HG02884 (cell line): ENCODE measurements around the gene AGAP1.
"Not testable (repeated sequence)": the region's sequence is repeated elsewhere in the genome, so short reads cannot be mapped to it uniquely, and the experiment has no call there.

Experiments
- ATAC-seq: cut with Tn5 transposase; IDR thresholded peaks from one replicate; pipeline ENCODE4 v1.9.1; 2021; ENCODE audit warnings: mild to moderate bottlenecking, moderate library complexity; ENCODE audit not compliant: unreplicated experiment

The AGAP1 gene

GRCh38 chr2:235925250-235925919, 431.5 kb downstream of the AGAP1 start:
- no peak for ATAC-seq

GRCh38 chr2:235926229-235926628, 432.4 kb downstream of the AGAP1 start:
- no peak for ATAC-seq

DNA sequence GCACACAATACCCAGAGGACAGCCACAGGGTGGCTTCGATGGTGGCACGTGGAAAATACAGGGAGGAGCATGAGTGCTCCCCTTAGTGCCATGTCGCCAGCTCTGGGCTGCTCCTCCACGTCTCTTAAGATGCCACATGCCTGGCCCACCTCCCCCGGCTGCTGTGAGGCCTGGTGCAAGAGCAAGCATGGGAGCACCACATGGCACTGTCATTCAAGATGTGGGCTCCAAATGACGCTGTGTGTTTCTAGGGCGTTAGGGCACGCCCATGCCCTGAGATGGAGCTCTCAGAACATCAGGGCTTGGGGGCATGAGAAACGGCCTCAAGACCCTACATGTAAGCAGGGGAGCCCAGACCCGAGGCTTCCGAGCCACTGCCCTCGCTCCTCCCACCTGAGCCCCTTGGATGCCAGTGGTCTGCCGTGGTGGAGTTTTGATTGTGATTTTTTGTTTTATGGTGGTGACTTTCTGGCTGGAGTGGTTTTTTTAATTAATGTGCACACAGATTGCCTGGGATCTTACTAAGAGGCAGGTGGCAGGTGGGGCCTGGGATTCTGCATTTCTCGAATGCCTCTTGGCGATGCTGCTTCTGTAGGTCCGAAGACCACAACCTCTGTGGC, 435.0 kb downstream of the AGAP1 start:
- ATAC-seq, result no peak

GRCh38 chr2:235930701-235931100, 436.9 kb downstream of the AGAP1 start:
- no peak for ATAC-seq

- ATAC-seq, result no peak
Observed at GRCh38 chr2:235931676-235932075, 437.8 kb downstream of the AGAP1 start.

DNA sequence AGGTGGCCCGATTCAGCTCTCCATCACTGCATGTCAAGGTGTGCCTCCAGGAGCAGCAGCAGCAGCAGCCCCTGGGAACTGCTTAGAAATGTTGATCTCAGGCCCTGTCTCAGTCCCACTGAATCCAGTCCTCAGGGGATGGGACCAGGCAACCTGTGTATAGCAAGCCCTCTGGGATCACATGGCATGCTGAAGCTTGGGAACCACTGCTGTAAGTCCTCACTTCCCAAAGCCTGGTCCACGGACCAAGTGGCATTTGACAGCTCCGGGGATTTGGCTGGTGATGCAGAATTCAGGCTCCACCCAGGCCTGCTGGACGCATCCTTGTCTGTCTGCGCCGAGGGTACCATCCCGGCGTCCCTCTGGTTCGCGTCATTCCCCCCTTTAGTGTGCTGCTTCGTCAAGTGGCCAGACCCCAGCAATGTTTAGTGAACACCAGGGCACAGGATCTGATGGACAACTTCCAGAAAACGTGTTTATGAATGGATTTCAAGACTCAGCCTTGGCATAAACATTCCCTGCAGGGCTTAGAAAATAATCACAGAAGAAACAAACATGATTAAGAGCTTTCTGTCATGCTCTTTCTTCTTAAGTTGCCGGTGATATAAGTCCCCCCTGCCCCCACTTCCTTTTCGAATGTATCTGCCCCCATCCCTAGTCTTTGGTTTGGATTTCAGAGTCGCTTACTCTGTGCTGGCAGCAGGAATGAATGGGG, 440.4 kb downstream of the AGAP1 start:
- no peak for ATAC-seq

- no peak for ATAC-seq
Observed at GRCh38 chr2:235934774-235935484, 441.1 kb downstream of the AGAP1 start.

- no peak for ATAC-seq
Observed at GRCh38 chr2:235935773-235936172, 441.9 kb downstream of the AGAP1 start.

DNA sequence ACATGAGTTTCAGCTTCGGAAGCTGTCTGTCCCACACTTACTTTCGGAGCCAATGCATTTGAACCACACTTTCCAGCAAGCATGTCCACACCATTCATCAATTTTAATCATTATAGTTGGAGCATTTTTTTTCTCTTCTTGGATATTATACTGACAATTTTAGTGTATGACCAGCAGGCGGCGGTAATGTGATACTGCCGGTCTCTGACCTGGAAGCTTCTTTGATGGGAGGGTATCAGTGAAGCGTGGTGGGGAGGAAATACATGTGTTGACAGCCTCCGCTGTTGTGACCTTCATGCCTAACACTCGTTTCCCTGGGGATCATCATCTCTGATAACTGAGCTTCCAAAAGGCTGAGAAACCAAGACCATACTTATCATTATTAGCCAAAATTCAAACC, 442.6 kb downstream of the AGAP1 start:
- ATAC-seq, result no peak

GRCh38 chr2:235937087-235937486, 443.2 kb downstream of the AGAP1 start:
- no peak for ATAC-seq

DNA sequence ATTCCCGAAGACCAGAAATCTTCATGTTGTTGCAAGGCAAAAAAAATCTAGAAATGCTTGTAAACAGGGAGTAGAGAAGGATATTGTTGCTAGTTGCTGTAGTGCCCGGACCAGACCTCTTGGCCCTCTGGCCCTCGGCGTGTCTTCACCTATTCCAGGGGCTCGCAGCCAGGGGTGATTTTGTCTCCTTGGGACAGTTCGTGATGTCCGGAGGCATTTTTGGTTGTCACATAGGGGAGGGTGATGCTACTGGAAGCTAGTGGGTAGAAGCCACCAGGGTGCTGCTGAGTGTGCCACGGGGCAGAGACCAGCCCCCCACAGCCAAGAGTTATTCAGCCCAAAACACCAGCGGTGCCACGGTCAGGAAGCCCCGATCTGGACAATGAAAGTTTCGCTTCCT, 443.7 kb downstream of the AGAP1 start:
- no peak for ATAC-seq

GRCh38 chr2:235937936-235938335, 444.1 kb downstream of the AGAP1 start:
- no peak for ATAC-seq

DNA sequence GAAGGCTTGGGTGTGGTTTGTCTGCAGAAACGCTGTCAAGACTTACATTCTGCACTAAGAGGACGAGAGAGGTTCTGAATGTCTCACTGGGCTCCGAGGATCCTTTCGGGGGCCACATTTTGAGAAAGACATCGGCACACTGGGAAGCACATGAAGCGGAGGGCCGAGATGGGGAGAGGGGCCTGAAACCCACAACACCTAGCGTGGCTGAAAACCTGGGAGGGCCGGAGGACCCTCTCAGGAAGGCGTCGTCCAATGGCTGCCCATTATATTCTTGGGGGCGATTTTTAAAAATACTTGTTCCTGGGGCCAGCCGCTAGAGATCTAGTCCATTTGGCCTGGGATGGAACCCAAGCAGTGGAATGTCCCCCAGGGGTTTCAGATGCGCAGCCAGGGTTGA, 444.8 kb downstream of the AGAP1 start:
- no peak for ATAC-seq

GRCh38 chr2:235939471-235939870, 445.6 kb downstream of the AGAP1 start:
- no peak for ATAC-seq

GRCh38 chr2:235940330-235940729, 446.5 kb downstream of the AGAP1 start:
- ATAC-seq, result no peak

GRCh38 chr2:235944591-235944990, 450.7 kb downstream of the AGAP1 start:
- ATAC-seq, result no peak

DNA sequence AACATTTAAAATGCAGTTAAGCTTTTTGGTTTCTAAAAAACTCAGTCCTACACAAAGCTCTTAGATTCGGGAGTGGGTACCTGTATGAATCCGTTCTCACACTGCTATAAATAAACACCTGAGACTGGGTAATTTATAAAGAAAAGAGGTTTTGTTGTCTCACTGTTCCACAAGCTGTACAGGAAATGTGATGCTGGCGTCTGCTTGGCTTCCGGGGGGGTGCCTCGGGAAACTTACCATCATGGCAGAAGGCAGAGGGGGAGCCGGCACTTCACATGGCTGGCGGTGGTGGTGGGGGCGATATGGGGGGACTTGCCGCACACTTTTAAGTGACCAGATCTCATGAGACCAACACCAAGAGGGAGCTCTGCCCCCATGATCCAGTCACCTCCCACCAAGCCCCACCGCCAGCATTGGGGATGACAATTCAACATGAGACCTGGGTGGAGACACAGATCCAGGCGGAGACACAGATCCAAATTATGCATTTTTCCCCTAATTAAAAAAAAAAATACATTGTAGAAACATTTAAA, 451.8 kb downstream of the AGAP1 start:
- no peak for ATAC-seq

- no peak for ATAC-seq
Observed at GRCh38 chr2:235946590-235946989, 452.7 kb downstream of the AGAP1 start.

DNA sequence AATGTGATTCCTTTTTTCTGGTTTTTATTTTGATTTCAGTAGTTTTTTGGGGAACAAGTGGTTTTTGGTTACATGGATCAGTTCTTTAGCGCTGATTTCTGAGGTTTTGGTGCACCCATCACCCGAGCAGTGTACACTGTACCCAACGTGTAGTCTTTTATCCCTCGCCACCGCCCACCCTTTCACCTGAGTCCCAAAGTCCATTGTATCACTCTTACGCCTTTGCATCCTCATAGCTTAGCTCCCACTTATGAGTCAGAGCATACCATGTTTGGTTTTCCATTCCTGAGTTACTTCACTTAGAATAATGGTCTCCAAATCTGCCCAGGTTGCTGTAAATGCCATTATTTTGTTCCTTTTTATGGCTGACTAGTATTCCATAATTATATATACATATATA, 453.2 kb downstream of the AGAP1 start:
- ATAC-seq, result not testable (repeated sequence)

- no peak for ATAC-seq
Observed at GRCh38 chr2:235949567-235950472, 456.0 kb downstream of the AGAP1 start.
